A549 (cell line): Measurements from ENCODE around the gene PUM2. TPM values are rescaled to one million over a fixed set of nuclear protein-coding genes. Genes with fewer than 3 reads are reported as not detected.

Experiments
- ATAC-seq, 2 experiments: fragments of 200-7000 bp in 1 of 2; fragments of >200 bp in 1 of 2; cut with Nextera tagmentation in 1 of 2; cut with Tn5 transposase in 1 of 2; 3 replicates each; pipeline versions ENCODE4 v1.8.0 to v1.9.1; 2018 to 2020; ENCODE audit warnings: mild to moderate bottlenecking in 1 of 2, moderate library complexity in 1 of 2
- CTCF ChIA-PET: fragments of 300-600 bp; sonication (Branson Sonifier 250); formaldehyde crosslinking; extraction: SDS; loops from one replicate; lab custom pipeline; 2021; ENCODE audit warnings: antibody characterized with exemption, inconsistent platforms; lab: Yijun Ruan, JAX
- POLR2A ChIA-PET: fragments of 350-600 bp; formaldehyde crosslinking; extraction: SDS; loops from one replicate; lab custom pipeline; 2021; ENCODE audit warnings: antibody characterized with exemption, inconsistent platforms; lab: Yijun Ruan, JAX
- DNase-seq, 2 experiments: peaks; one replicate each; pipeline versions ENCODE4 v3.0.0 to v3.0.0-alpha.2; 2011 to 2016; ENCODE audit warnings: low read depth in 1 of 2, low spot score in 1 of 2
- FAIRE-seq: peaks from 2 replicates; lab custom pipeline; 2011; peaks lifted over from hg19 to GRCh38; lab: Jason Lieb, UNC
- H3K27ac ChIP-seq, 2 experiments: fragments of >200 bp; sonication (Bioruptor Twin); formaldehyde crosslinking; 3 replicates each; pipeline ENCODE4 v1.5.1; 2016 to 2017
- H3K4me1 ChIP-seq: fragments of >200 bp; sonication (Bioruptor Twin); formaldehyde crosslinking; 3 replicates; pipeline ENCODE4 v1.6.1; 2016
- H3K4me2 ChIP-seq: fragments of >200 bp; sonication (Bioruptor Twin); formaldehyde crosslinking; 3 replicates; pipeline ENCODE4 v1.6.1; 2016
- H3K4me3 ChIP-seq: fragments of >200 bp; sonication (Bioruptor Twin); formaldehyde crosslinking; 3 replicates; pipeline ENCODE4 v1.5.1; 2016
- H3K9me3 ChIP-seq: fragments of >200 bp; sonication (Bioruptor Twin); formaldehyde crosslinking; 3 replicates; pipeline ENCODE4 v1.6.1; 2016
- BHLHE40 ChIP-seq: IDR thresholded peaks from 2 replicates; pipeline ENCODE4 v1.6.1; 2012; ENCODE audit warnings: low read depth, low read length, inconsistent platforms
- CBX2 ChIP-seq: fragments of 200-600 bp; sonication (generic); IDR thresholded peaks from 2 replicates; pipeline ENCODE4 v1.6.1; 2016; ENCODE audit warnings: low read depth, mild to moderate bottlenecking, borderline replicate concordance
- CBX8 ChIP-seq: fragments of 200-600 bp; sonication (generic); IDR thresholded peaks from 2 replicates; pipeline ENCODE4 v1.6.1; 2016
- CHD4 ChIP-seq: fragments of 200-600 bp; sonication (generic); IDR thresholded peaks from 2 replicates; pipeline ENCODE4 v1.6.1; 2016; ENCODE audit warnings: antibody characterized with exemption, mild to moderate bottlenecking, borderline replicate concordance
- EHMT2 ChIP-seq: fragments of 200-600 bp; sonication (generic); IDR thresholded peaks from 2 replicates; pipeline ENCODE4 v1.6.1; 2016; ENCODE audit warnings: antibody characterized with exemption, low read depth, mild to moderate bottlenecking, moderate library complexity
- EP300 ChIP-seq, 2 experiments: fragments of >200 bp; sonication (Bioruptor Twin); formaldehyde crosslinking; IDR thresholded peaks; 2 replicates in 1 of 2; 3 replicates in 1 of 2; pipeline ENCODE4 v1.6.1; 2016 to 2017
- ESRRA ChIP-seq: fragments of 150-350 bp; IDR thresholded peaks from 2 replicates; pipeline ENCODE4 v1.6.1; 2014; ENCODE audit warnings: mild to moderate bottlenecking, low read length, borderline replicate concordance
- FOSB ChIP-seq: fragments of 250-450 bp; sonication (Bioruptor Pico); IDR thresholded peaks from 2 replicates; pipeline ENCODE4 v1.5.0; 2020; ENCODE audit warnings: mild to moderate bottlenecking, moderate library complexity
- FOSL2 ChIP-seq, 2 experiments: fragments of 450-650 bp in 1 of 2; fragments of >200 bp in 1 of 2; sonication (Bioruptor Twin) in 1 of 2; formaldehyde crosslinking; IDR thresholded peaks; 2 replicates each; pipeline versions ENCODE4 v1.5.0 to v1.6.1; 2016 to 2020; ENCODE audit warnings: mild to moderate bottlenecking in 1 of 2, moderate library complexity in 1 of 2
- GATA3 ChIP-seq: IDR thresholded peaks from 2 replicates; pipeline ENCODE4 v1.6.1; 2012; ENCODE audit warnings: borderline replicate concordance
- HDAC2 ChIP-seq: fragments of 200-600 bp; sonication (generic); IDR thresholded peaks from 2 replicates; pipeline ENCODE4 v1.6.1; 2016
- HOXA7 ChIP-seq: fragments of 250-450 bp; sonication (Bioruptor Pico); IDR thresholded peaks from 2 replicates; pipeline ENCODE4 v1.5.0; 2020; ENCODE audit warnings: mild to moderate bottlenecking, moderate library complexity
- HOXB13 ChIP-seq: fragments of 250-450 bp; sonication (Bioruptor Pico); IDR thresholded peaks from 2 replicates; pipeline ENCODE4 v1.5.0; 2020; ENCODE audit warnings: low read depth, mild to moderate bottlenecking, moderate library complexity
- JUN ChIP-seq, 2 experiments: fragments of >200 bp; sonication (Bioruptor Twin); formaldehyde crosslinking; IDR thresholded peaks; 2 replicates in 1 of 2; 3 replicates in 1 of 2; pipeline ENCODE4 v1.6.1; 2016 to 2017
- JUNB ChIP-seq: fragments of >200 bp; sonication (Bioruptor Twin); formaldehyde crosslinking; IDR thresholded peaks from 2 replicates; pipeline ENCODE4 v1.6.1; 2016
- KDM1A ChIP-seq: fragments of 200-600 bp; sonication (generic); IDR thresholded peaks from 2 replicates; pipeline ENCODE4 v1.6.1; 2016; ENCODE audit warnings: low read depth, mild to moderate bottlenecking
- KDM5A ChIP-seq: fragments of 200-600 bp; sonication (generic); IDR thresholded peaks from 2 replicates; pipeline ENCODE4 v1.6.1; 2016; ENCODE audit warnings: antibody characterized with exemption, mild to moderate bottlenecking
- MAZ ChIP-seq: fragments of 150-350 bp; IDR thresholded peaks from 2 replicates; pipeline ENCODE4 v1.6.1; 2014; ENCODE audit warnings: antibody characterized with exemption, low read depth, low read length, borderline replicate concordance
- MYC ChIP-seq: IDR thresholded peaks from 2 replicates; pipeline ENCODE4 v1.6.1; 2012; ENCODE audit warnings: mild to moderate bottlenecking, inconsistent platforms, low read length, improper control_type of control experiment, borderline replicate concordance
- NPAS2 ChIP-seq: fragments of 250-450 bp; sonication (Bioruptor Pico); IDR thresholded peaks from 2 replicates; pipeline ENCODE4 v1.8.0; 2022; ENCODE audit warnings: mild to moderate bottlenecking, moderate library complexity, borderline replicate concordance
- NR3C1 ChIP-seq: fragments of >200 bp; sonication (Bioruptor Twin); formaldehyde crosslinking; IDR thresholded peaks from 3 replicates; pipeline ENCODE4 v1.6.1; 2017
- PHF8 ChIP-seq: fragments of 200-600 bp; sonication (generic); IDR thresholded peaks from 2 replicates; pipeline ENCODE4 v1.6.1; 2016; ENCODE audit warnings: low read depth, mild to moderate bottlenecking, antibody characterized with exemption, moderate library complexity, borderline replicate concordance
- POLR2A ChIP-seq: IDR thresholded peaks from 2 replicates; pipeline ENCODE4 v1.6.1; 2012; ENCODE audit warnings: mild to moderate bottlenecking, low read length
- POLR2AphosphoS2 ChIP-seq: conservative IDR thresholded peaks from 2 replicates; pipeline ENCODE4 v1.6.1; 2012; ENCODE audit warnings: low read length, improper control_type of control experiment, inconsistent platforms
- RAD21 ChIP-seq, 2 experiments: fragments of >200 bp in 1 of 2; sonication (Bioruptor Twin) in 1 of 2; formaldehyde crosslinking in 1 of 2; IDR thresholded peaks in 1 of 2; conservative IDR thresholded peaks in 1 of 2; 2 replicates in 1 of 2; 3 replicates in 1 of 2; pipeline ENCODE4 v1.6.1; 2012 to 2018; ENCODE audit warnings: inconsistent platforms in 1 of 2
- RARB ChIP-seq: fragments of 250-450 bp; sonication (Bioruptor Pico); IDR thresholded peaks from 2 replicates; pipeline ENCODE4 v1.8.0; 2021; ENCODE audit warnings: mild to moderate bottlenecking, moderate library complexity
- RCOR1 ChIP-seq: fragments of 150-350 bp; IDR thresholded peaks from 2 replicates; pipeline ENCODE4 v1.6.1; 2014; ENCODE audit warnings: antibody characterized with exemption, low read length, low read depth
- SMC3 ChIP-seq: fragments of >200 bp; sonication (Bioruptor Twin); formaldehyde crosslinking; IDR thresholded peaks from 3 replicates; pipeline ENCODE4 v1.6.1; 2018; ENCODE audit warnings: inconsistent platforms
- SREBF2 ChIP-seq: fragments of 450-650 bp; IDR thresholded peaks from 2 replicates; pipeline ENCODE4 v1.6.1; 2014; ENCODE audit warnings: mild to moderate bottlenecking, moderate library complexity
- TP53 ChIP-seq: fragments of 250-450 bp; sonication (Bioruptor Pico); IDR thresholded peaks from 2 replicates; pipeline ENCODE4 v1.5.0; 2021; ENCODE audit warnings: mild to moderate bottlenecking, moderate library complexity
- ZC3H11A ChIP-seq: fragments of 450-650 bp; IDR thresholded peaks from 2 replicates; pipeline ENCODE4 v1.6.1; 2014; ENCODE audit warnings: antibody characterized with exemption, mild to moderate bottlenecking
- ZFP36 ChIP-seq: fragments of 450-650 bp; IDR thresholded peaks from 2 replicates; pipeline ENCODE4 v1.6.1; 2014; ENCODE audit warnings: borderline replicate concordance; ENCODE audit not compliant: partially characterized antibody
- ZNF302 ChIP-seq: fragments of 250-450 bp; sonication (Bioruptor Pico); IDR thresholded peaks from 2 replicates; pipeline ENCODE4 v1.9.0; 2021; ENCODE audit warnings: inconsistent platforms, mild to moderate bottlenecking, moderate library complexity
- ZSCAN20 ChIP-seq: fragments of 250-450 bp; sonication (Bioruptor Pico); IDR thresholded peaks from 2 replicates; pipeline ENCODE4 v1.8.0; 2022; ENCODE audit warnings: mild to moderate bottlenecking, moderate library complexity
- WGBS: methylation state at CpG from one replicate; pipeline ENCODE4 v1.1.6; 2017; ENCODE audit errors: missing lambda C conversion rate; 5-methylcytosine and 5-hydroxymethylcytosine counted together
- polyA plus RNA-seq, 4 experiments: library from polyadenylated mRNA; depleted of rRNA in 3 of 4; stranded (reverse); fragments of >200 nt; fragmentation: RNase III in 1 of 4; extraction: RNeasy Plus Mini Kit Qiagen cat#74134 plus additional on column Dnase treatment in 1 of 4; gene quantifications; 2 replicates in 3 of 4; 3 replicates in 1 of 4; pipeline ENCODE4 v1.2.3, GENCODE V29; 2011 to 2017
- TF ChIP-seq, protein P1 (sequence below): IDR thresholded peaks from 2 replicates; pipeline ENCODE4 v1.6.1; 2012
- TF ChIP-seq, protein P2 (sequence below): fragments of 450-650 bp; IDR thresholded peaks from 2 replicates; pipeline ENCODE4 v1.6.1; 2014; ENCODE audit warnings: antibody characterized with exemption
- TF ChIP-seq, protein P3 (sequence below): fragments of >200 bp; sonication (Bioruptor Twin); formaldehyde crosslinking; IDR thresholded peaks from 3 replicates; pipeline ENCODE4 v1.5.1; 2016
- TF ChIP-seq, protein P4 (sequence below): fragments of 250-450 bp; sonication (Bioruptor Pico); IDR thresholded peaks from 2 replicates; pipeline ENCODE4 v1.5.0; 2020; ENCODE audit warnings: low read depth, mild to moderate bottlenecking, moderate library complexity
- TF ChIP-seq, protein P5 (sequence below): IDR thresholded peaks from 2 replicates; pipeline ENCODE4 v1.6.1; 2012; ENCODE audit warnings: low read depth, borderline replicate concordance

PUM2 gene
- polyA plus RNA-seq, 2 of the 4 experiments (the other 2 are of a cell fraction): 44.6 to 94.2 TPM

DNA sequence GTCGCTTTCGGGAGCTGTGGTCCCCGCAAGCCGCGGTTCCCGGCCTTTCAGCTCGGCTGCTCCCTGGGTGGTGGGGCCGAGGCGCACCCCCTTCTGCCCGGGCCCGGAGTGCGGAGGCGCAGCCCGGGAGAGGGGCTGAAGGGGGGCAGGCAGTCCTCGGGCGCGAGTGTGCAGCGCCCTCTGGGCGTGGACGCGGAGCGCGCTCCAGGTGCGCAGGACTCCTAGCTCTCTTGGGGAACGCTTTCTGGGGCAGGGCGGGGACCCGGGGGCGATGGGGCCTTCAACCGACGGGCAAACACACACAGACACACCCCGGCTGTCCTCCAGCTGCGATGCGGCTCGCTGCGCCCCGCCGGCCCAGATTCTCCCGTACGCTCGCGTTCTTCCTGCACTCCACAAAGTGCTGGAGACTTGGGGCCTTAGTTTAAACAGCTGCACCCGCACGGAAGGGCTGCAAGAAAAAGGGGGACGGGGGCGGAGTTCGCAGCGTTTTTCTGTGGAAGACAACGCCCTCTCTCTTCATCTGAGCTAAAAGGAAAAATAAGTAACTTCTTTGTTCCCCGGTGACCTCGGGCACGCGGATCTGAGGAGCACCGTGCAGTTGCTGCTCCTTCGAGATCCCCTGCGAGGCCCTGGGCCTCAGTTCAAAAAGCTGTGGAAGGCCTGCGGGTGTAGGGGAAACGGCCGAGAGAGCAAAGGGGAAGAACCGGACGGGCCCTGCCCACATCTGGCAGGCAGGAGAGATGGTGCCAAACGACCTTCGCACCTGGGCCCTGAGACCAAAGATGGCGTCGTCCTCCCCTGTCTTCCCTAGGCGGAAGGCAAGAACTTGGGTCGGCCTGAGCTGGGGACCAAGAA is 125.1 kb downstream of the PUM2 start:
- FAIRE-seq (no peak), ATAC-seq (peak; percentile 65 to 87), DNase-seq (peak; percentile 84 to 88)
- Histone ChIP-seq H3K4me2 (peak overlapping the region; percentile 80), H3K27ac (peak overlapping the region; percentile 96 to 97), H3K4me1 (peaks cover 33% of the 10 kb centered on the region), H3K4me3 (peak overlapping the region; percentile 95), H3K9me3 (no peaks in the 10 kb centered on the region)
- ChIA-PET POLR2A (interaction anchor here (0.6 to 1.7 kb wide), 17 partner anchors 16 to 324 kb away, joined by 3 to 14 read pairs (median 3); partner anchors contain the start of genes LAPTM4A and TTC32), CTCF (interaction anchor here (0.6 to 14.6 kb wide), 69 partner anchors 9 to 271 kb away, joined by 3 to 202 read pairs (median 5); no protein-coding TSS in a partner anchor)
- WGBS: 21% methylated on average over 53 of the region's 66 CpGs
- TF ChIP-seq, protein P1, sequence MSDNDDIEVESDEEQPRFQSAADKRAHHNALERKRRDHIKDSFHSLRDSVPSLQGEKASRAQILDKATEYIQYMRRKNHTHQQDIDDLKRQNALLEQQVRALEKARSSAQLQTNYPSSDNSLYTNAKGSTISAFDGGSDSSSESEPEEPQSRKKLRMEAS: peak; percentile 76
- peak; percentile 96 for TF ChIP-seq SMC3
- no peak for TF ChIP-seq PHF8
- no peak for TF ChIP-seq NPAS2 (CRISPR knock-in tag)
- no peak for TF ChIP-seq KDM1A
- no peak for TF ChIP-seq POLR2A
- TF ChIP-seq BHLHE40: no peak
- no peak for TF ChIP-seq EHMT2
- TF ChIP-seq SREBF2: no peak
- TF ChIP-seq, protein P2, sequence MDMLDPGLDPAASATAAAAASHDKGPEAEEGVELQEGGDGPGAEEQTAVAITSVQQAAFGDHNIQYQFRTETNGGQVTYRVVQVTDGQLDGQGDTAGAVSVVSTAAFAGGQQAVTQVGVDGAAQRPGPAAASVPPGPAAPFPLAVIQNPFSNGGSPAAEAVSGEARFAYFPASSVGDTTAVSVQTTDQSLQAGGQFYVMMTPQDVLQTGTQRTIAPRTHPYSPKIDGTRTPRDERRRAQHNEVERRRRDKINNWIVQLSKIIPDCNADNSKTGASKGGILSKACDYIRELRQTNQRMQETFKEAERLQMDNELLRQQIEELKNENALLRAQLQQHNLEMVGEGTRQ: no peak
- no peak for TF ChIP-seq ESRRA
- TF ChIP-seq KDM5A: no peak
- TF ChIP-seq JUNB: no peak
- TF ChIP-seq ZSCAN20: no peak
- TF ChIP-seq, protein P3, sequence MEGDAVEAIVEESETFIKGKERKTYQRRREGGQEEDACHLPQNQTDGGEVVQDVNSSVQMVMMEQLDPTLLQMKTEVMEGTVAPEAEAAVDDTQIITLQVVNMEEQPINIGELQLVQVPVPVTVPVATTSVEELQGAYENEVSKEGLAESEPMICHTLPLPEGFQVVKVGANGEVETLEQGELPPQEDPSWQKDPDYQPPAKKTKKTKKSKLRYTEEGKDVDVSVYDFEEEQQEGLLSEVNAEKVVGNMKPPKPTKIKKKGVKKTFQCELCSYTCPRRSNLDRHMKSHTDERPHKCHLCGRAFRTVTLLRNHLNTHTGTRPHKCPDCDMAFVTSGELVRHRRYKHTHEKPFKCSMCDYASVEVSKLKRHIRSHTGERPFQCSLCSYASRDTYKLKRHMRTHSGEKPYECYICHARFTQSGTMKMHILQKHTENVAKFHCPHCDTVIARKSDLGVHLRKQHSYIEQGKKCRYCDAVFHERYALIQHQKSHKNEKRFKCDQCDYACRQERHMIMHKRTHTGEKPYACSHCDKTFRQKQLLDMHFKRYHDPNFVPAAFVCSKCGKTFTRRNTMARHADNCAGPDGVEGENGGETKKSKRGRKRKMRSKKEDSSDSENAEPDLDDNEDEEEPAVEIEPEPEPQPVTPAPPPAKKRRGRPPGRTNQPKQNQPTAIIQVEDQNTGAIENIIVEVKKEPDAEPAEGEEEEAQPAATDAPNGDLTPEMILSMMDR: peak; percentile 93
- TF ChIP-seq ZNF302 (CRISPR knock-in tag): no peak
- TF ChIP-seq RARB (CRISPR knock-in tag): no peak
- TF ChIP-seq EP300 (IDR thresholded peaks at IDR 0.05): no peak
- no peak for TF ChIP-seq TP53
- no peak for TF ChIP-seq HOXB13 (CRISPR knock-in tag)
- TF ChIP-seq POLR2AphosphoS2: no peak
- TF ChIP-seq, protein P4, sequence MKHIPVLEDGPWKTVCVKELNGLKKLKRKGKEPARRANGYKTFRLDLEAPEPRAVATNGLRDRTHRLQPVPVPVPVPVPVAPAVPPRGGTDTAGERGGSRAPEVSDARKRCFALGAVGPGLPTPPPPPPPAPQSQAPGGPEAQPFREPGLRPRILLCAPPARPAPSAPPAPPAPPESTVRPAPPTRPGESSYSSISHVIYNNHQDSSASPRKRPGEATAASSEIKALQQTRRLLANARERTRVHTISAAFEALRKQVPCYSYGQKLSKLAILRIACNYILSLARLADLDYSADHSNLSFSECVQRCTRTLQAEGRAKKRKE (CRISPR knock-in tag): no peak
- TF ChIP-seq HDAC2: peak; percentile 55; the same call in 1 of the 2 replicates
- TF ChIP-seq ZFP36: no peak
- no peak for TF ChIP-seq RCOR1
- TF ChIP-seq GATA3: no peak
- TF ChIP-seq JUN (IDR thresholded peaks at IDR 0.05): peak in 1 of 2 experiments; percentile 53; a peak in 2 of 5 replicates
- no peak for TF ChIP-seq NR3C1
- TF ChIP-seq FOSB (CRISPR knock-in tag): no peak
- TF ChIP-seq MYC: no peak
- no peak for TF ChIP-seq MAZ
- TF ChIP-seq, protein P5, sequence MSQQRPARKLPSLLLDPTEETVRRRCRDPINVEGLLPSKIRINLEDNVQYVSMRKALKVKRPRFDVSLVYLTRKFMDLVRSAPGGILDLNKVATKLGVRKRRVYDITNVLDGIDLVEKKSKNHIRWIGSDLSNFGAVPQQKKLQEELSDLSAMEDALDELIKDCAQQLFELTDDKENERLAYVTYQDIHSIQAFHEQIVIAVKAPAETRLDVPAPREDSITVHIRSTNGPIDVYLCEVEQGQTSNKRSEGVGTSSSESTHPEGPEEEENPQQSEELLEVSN: peak; percentile 43; the same call in 1 of the 2 replicates
- TF ChIP-seq FOSL2 (IDR thresholded peaks at IDR 0.05): no peak
- TF ChIP-seq FOSL2 (CRISPR knock-in tag; IDR thresholded peaks at IDR 0.05): no peak
- no peak for TF ChIP-seq CBX8
- TF ChIP-seq ZC3H11A: no peak; the same call in 1 of the 2 replicates
- no peak for TF ChIP-seq CBX2
- no peak for TF ChIP-seq CHD4
- TF ChIP-seq HOXA7 (CRISPR knock-in tag): no peak
- peak; percentile 79 to 96 for TF ChIP-seq RAD21 (conservative IDR thresholded peaks at IDR 0.05 in 1 of 2, IDR thresholded peaks at IDR 0.05 in 1 of 2)
